Measurements from ENCODE around the gene YKT6.

Gene YKT6

GRCh38 chr7:44208085-44208484 lies 7.3 kb downstream of the YKT6 start:
- TF ChIP-seq, protein P1, sequence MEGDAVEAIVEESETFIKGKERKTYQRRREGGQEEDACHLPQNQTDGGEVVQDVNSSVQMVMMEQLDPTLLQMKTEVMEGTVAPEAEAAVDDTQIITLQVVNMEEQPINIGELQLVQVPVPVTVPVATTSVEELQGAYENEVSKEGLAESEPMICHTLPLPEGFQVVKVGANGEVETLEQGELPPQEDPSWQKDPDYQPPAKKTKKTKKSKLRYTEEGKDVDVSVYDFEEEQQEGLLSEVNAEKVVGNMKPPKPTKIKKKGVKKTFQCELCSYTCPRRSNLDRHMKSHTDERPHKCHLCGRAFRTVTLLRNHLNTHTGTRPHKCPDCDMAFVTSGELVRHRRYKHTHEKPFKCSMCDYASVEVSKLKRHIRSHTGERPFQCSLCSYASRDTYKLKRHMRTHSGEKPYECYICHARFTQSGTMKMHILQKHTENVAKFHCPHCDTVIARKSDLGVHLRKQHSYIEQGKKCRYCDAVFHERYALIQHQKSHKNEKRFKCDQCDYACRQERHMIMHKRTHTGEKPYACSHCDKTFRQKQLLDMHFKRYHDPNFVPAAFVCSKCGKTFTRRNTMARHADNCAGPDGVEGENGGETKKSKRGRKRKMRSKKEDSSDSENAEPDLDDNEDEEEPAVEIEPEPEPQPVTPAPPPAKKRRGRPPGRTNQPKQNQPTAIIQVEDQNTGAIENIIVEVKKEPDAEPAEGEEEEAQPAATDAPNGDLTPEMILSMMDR (conservative IDR thresholded peaks at IDR 0.05; ENCODE audit: low read depth, low read length) = no peak
- H3K4me3 ChIP-seq (ENCODE audit: low read depth, low read length) = no peak overlapping the region
- DNase-seq (ENCODE audit: low read depth) = no peak

DNA sequence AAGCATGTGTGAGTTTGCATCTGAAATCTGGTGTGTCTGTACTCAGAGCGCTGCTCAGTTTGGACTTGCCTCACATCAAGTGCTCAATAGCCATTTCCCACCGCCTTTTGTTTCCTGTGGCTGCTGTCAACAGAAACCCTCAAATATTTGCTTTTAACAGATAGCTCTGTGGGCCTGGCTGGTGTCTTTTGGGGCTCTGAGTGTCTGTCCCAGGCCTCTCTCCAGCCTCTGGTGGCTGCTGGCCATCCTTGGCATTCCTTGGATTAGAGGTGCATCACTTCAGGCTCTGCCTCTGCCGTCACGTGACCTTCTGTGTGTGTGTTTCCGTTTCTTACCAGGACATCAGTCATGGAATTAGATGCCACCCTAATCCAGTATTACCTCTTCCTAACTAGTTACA lies 9.3 kb downstream of the YKT6 start:
- TF ChIP-seq, protein P1 (conservative IDR thresholded peaks at IDR 0.05; ENCODE audit: low read depth, low read length) = no peak
- DNase-seq (ENCODE audit: low read depth) = no peak
- H3K4me3 ChIP-seq (ENCODE audit: low read depth, low read length) = no peak overlapping the region

DNA sequence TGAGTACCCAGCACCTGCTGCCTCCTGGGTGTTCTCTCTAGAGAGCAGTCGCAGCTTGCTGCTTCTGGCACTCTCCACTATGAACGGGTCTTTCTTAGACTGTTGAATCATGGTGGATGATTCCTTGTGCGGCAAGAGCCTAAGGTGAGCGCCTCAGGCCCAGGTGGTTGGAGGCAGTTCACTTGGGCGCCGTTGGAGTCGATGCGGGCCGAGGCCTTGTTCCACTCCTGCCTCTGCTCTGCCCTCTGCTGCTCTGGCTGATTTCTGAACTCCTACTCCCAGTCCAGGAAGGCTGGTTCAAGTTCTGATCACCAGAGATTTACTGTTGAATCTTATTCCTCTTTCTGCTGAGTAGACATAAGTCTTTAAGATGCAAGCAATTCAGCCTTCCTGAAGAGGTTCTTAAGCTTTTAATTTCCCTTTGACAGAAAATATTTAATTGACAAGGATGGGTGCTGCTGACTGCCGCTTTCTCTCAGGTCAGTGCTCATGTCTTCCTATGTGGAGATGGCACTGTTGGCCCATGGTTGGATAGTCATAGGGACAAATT lies 10.4 kb downstream of the YKT6 start:
- TF ChIP-seq, protein P1 (conservative IDR thresholded peaks at IDR 0.05; ENCODE audit: low read depth, low read length) = no peak
- no peak overlapping the region for H3K4me3 ChIP-seq (ENCODE audit: low read depth, low read length)
- DNase-seq (ENCODE audit: low read depth) = no peak

- TF ChIP-seq, protein P1 (conservative IDR thresholded peaks at IDR 0.05; ENCODE audit: low read depth, low read length) = no peak
- DNase-seq (ENCODE audit: low read depth) = peak; percentile 64
- H3K4me3 ChIP-seq (ENCODE audit: low read depth, low read length) = no peak overlapping the region
Observed at GRCh38 chr7:44212018-44212417, 11.2 kb downstream of the YKT6 start.

DNA sequence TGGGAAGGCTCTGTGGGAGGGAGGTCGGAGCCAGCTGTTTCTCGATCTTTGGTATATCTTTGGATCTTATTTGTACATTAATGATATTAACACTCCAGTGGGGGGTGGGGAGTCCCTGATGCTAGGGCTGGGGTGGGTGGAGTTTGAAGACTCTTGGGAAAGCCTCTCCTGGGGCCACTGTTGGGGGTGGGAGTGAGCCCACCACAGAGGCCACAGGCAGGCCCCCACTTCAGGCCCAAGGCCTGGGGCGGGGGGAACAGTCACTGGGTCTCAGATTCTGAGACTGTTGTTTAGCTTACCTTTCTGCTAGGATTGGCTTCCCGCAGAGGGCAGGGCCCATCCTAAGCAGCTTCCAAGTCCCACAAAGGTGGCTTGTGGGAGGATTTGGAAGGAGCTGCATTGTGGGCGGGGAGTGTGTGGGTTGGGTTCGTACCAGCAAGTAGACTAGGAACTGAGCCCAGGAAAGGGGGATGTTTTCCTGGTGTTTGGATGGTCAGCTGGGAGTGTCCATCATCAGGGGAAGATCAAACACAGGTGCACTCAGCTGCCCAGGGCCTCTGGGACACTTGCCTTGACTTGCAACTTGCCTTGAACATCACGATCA lies 11.9 kb downstream of the YKT6 start:
- no peak for DNase-seq (ENCODE audit: low read depth)
- TF ChIP-seq, protein P1 (conservative IDR thresholded peaks at IDR 0.05; ENCODE audit: low read depth, low read length) = no peak

DNA sequence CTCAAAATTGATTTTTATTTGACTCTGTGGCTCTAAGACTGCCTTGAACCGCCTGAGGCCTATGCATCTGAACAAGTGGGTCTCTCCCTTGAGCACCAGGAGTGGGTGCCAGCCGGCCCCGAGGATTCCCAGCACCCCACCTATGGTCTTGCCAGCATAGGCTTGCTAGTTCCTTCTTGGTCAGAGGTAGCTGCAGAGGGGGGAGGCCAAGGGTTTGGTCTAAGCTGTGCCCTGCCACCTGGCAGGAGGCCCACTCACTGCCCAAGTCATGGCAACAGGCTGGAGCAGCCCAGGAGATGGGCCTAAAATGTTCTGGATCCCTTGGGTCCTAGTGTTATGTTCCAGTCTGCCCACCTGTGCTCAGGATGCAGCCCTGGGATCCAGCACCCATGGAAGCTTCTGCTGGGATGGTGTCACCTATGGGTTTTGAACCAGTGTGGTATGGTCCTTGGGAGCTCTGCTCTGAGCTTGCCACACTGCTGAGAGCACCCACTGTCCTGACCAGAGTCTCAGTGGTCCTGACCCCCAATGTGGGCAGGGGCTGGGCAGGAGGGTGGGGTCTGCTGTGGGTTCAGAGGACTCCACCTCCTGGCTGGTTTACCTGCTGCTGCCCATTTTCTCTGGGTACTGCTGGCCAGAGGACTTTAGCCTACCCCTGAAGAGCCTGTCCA lies 12.6 kb downstream of the YKT6 start:
- TF ChIP-seq, protein P1 (conservative IDR thresholded peaks at IDR 0.05; ENCODE audit: low read depth, low read length) = no peak
- DNase-seq (ENCODE audit: low read depth) = no peak
- H3K4me3 ChIP-seq (ENCODE audit: low read depth, low read length) = no peak overlapping the region

More for the DNA sequence above, 11.9 kb downstream of the YKT6 start:
- H3K4me3 ChIP-seq (ENCODE audit: low read depth, low read length) = no peak overlapping the region
